B cell (primary cell): Measurements from ENCODE around the gene MGAT5.

ENCODE experiments used
- CTCF ChIP-seq: fragments of 200-600 bp; IDR thresholded peaks from one replicate; pipeline ENCODE4 v1.8.0; 2022; ENCODE audit warnings: antibody characterized with exemption, mild to moderate bottlenecking
- EZH2 ChIP-seq: IDR thresholded peaks from 2 replicates; pipeline ENCODE4 v1.6.1; 2012; ENCODE audit warnings: borderline replicate concordance, low read depth, mild to moderate bottlenecking, moderate library complexity, low read length; ENCODE audit not compliant: insufficient read depth, poor library complexity, severe bottlenecking

GRCh38 chr2:134426721-134427120, 172.8 kb downstream of the MGAT5 start:
- TF ChIP-seq CTCF (no peak), EZH2 (no peak)
